Progenitor cell of endocrine pancreas (in vitro differentiated cells): Measurements from ENCODE around the gene LRP3. TPM values are rescaled to one million over a fixed set of nuclear protein-coding genes. Genes with fewer than 3 reads are reported as not detected.

Experiments used
- DNase-seq: peaks from one replicate; pipeline ENCODE4 v3.0.0; 2021; ENCODE audit warnings: low spot score; ENCODE audit not compliant: unreplicated experiment
- H3K27ac Mint-ChIP-seq: 2 replicates; pipeline ENCODE4 v1.8.0; 2021; ENCODE audit warnings: mild to moderate bottlenecking, moderate library complexity, mixed read lengths
- H3K27me3 Mint-ChIP-seq: 2 replicates; pipeline ENCODE4 v1.8.0; 2021; ENCODE audit warnings: mixed read lengths
- H3K36me3 Mint-ChIP-seq: 2 replicates; pipeline ENCODE4 v1.8.0; 2022; ENCODE audit warnings: mixed read lengths; ENCODE audit not compliant: insufficient read depth
- H3K4me1 Mint-ChIP-seq: 2 replicates; pipeline ENCODE4 v1.8.0; 2021; ENCODE audit warnings: low read depth, mixed read lengths
- H3K4me3 Mint-ChIP-seq: 2 replicates; pipeline ENCODE4 v1.8.0; 2021; ENCODE audit warnings: low read depth, mild to moderate bottlenecking, moderate library complexity, mixed read lengths
- H3K9me3 Mint-ChIP-seq: 2 replicates; pipeline ENCODE4 v1.8.0; 2021; ENCODE audit warnings: low read depth, mixed read lengths
- total RNA-seq: library from RNA; stranded (reverse); gene quantifications from 2 replicates; pipeline ENCODE4 v1.2.1, GENCODE V29; 2021
- TF ChIP-seq, protein P1 (sequence below): fragments of 200-600 bp; sonication (generic); IDR thresholded peaks from one replicate; pipeline ENCODE4 v1.5.0; 2021; ENCODE audit warnings: antibody characterized with exemption, mild to moderate bottlenecking; ENCODE audit not compliant: unreplicated experiment

The LRP3 gene
- total RNA-seq, 1 donor from 2014 or later = 51.2 TPM

DNA sequence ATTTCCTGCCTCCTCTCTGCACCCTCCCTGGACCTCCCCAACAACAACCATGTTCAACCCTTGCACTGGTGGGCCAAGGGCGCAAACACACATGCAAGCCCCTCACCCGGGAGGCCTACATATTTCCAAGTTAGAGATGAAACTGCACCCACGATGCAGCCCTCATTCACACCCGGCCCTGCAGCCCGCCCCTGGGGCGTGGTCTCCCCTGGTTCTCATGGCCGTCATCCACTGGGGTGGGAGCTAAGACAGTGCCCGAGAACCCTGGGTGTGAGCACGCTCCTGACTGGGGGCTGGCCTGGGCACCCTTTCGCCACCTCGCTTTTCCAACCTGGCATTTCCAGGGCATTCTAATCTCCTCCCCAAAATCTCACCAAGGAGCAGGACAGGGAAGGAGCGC is 38.5 kb downstream of the LRP3 start:
- Mint-ChIP-seq H3K27ac (no peak overlapping the region), H3K9me3 (peaks cover 11% of the 10 kb centered on the region), H3K4me3 (no peak overlapping the region), H3K4me1 (no peaks in the 10 kb centered on the region), H3K36me3 (peaks cover 8% of the 10 kb centered on the region), H3K27me3 (peaks cover 28% of the 10 kb centered on the region)
- no peak for DNase-seq
- TF ChIP-seq, protein P1, sequence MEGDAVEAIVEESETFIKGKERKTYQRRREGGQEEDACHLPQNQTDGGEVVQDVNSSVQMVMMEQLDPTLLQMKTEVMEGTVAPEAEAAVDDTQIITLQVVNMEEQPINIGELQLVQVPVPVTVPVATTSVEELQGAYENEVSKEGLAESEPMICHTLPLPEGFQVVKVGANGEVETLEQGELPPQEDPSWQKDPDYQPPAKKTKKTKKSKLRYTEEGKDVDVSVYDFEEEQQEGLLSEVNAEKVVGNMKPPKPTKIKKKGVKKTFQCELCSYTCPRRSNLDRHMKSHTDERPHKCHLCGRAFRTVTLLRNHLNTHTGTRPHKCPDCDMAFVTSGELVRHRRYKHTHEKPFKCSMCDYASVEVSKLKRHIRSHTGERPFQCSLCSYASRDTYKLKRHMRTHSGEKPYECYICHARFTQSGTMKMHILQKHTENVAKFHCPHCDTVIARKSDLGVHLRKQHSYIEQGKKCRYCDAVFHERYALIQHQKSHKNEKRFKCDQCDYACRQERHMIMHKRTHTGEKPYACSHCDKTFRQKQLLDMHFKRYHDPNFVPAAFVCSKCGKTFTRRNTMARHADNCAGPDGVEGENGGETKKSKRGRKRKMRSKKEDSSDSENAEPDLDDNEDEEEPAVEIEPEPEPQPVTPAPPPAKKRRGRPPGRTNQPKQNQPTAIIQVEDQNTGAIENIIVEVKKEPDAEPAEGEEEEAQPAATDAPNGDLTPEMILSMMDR = no peak

DNA sequence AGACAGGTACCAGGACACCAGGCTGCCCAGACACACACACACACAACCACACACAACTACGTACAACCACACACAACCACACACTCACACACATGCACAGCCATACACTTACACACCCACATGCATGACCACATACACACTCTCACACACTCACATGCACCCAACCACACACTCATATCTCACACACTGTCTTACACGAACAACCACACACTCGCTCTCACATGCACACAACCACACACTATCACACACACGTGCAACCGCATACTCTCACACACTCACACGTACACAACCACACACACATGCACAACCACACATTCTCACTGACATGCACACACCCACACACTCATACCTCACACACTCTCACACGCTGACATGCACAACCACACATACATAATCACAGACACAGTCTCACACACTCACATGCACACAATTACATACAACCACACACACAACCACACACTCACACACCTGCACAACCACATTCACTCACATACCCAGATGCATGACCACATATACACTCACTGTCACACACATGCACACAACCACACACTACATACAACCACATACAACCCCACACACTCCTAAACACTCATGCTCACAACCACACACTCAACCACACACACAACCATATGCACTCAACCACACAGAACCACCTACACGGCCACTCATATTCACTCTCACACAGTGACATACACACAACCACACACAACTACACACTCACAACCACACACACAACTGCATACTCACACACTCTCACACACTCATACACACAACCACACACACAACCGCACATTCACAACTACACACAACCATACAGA is 39.1 kb downstream of the LRP3 start:
- peaks cover 5% of the 10 kb centered on the region for H3K36me3 Mint-ChIP-seq

GRCh38 chr19:33234092-33234491 is 40.0 kb downstream of the LRP3 start:
- Mint-ChIP-seq H3K27me3 (peaks cover 23% of the 10 kb centered on the region), H3K4me1 (no peaks in the 10 kb centered on the region), H3K4me3 (no peak overlapping the region), H3K36me3 (no peaks in the 10 kb centered on the region), H3K9me3 (no peaks in the 10 kb centered on the region), H3K27ac (no peak overlapping the region)
- TF ChIP-seq, protein P1 = no peak
- DNase-seq = no peak

More for the DNA sequence above, 39.1 kb downstream of the LRP3 start:
- Mint-ChIP-seq H3K4me3 (no peak overlapping the region), H3K27ac (no peak overlapping the region), H3K9me3 (peaks cover 6% of the 10 kb centered on the region), H3K4me1 (no peaks in the 10 kb centered on the region), H3K27me3 (peaks cover 28% of the 10 kb centered on the region)
- DNase-seq = no peak
- TF ChIP-seq, protein P1 = no peak

DNA sequence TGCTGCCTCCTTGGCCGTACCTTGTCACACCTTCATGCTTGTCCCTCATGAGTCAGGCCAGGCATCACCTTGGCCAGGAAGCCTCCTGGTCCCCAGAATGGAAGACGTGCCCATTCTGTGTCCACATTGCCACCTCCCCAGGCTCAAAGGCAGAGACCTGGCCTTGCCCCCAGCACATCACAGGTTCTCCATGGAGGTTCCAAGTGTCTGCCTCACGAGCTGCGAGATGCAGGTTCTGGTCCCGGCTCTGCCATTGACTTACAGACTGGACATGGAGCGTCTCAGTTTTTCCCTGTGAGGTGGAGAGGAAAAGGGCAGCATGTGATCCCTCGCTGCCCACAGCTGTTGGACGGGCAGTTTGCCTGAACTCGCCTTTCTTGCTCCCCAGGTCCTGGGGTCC is 40.6 kb downstream of the LRP3 start:
- H3K4me1 Mint-ChIP-seq = no peaks in the 10 kb centered on the region
- peaks cover 21% of the 10 kb centered on the region for H3K27me3 Mint-ChIP-seq
- TF ChIP-seq, protein P1 = no peak
- H3K36me3 Mint-ChIP-seq = no peaks in the 10 kb centered on the region
- H3K4me3 Mint-ChIP-seq = no peak overlapping the region
- no peak overlapping the region for H3K27ac Mint-ChIP-seq
- DNase-seq = no peak
- H3K9me3 Mint-ChIP-seq = no peaks in the 10 kb centered on the region

GRCh38 chr19:33235269-33235995 is 41.3 kb downstream of the LRP3 start:
- TF ChIP-seq, protein P1 = peak; percentile 90
- no peaks in the 10 kb centered on the region for H3K9me3 Mint-ChIP-seq
- H3K4me3 Mint-ChIP-seq = no peak overlapping the region
- H3K4me1 Mint-ChIP-seq = no peaks in the 10 kb centered on the region
- no peaks in the 10 kb centered on the region for H3K36me3 Mint-ChIP-seq
- no peak overlapping the region for H3K27ac Mint-ChIP-seq
- peaks cover 17% of the 10 kb centered on the region for H3K27me3 Mint-ChIP-seq
- DNase-seq = peak; percentile 86
